OCI-LY7 (cell line): ENCODE results near the gene ITGA3. TPM values are rescaled to one million over a fixed set of nuclear protein-coding genes. Genes with fewer than 3 reads are reported as not detected.
"Not testable (repeated sequence)": the region's sequence is repeated elsewhere in the genome, so short reads cannot be mapped to it uniquely, and the experiment has no call there.

ENCODE experiments used
- BruUV-seq: library from RNA; stranded (reverse); fragments of 400-500 nt; replicated peaks from 2 replicates; lab custom pipeline; 2021; lab: Mats Ljungman, UMichigan
- CTCF ChIA-PET: fragments of 300-600 bp; sonication (Branson Sonifier 250); formaldehyde crosslinking; loops from one replicate; lab custom pipeline; 2022; ENCODE audit warnings: antibody characterized with exemption; ENCODE audit not compliant: unreplicated experiment; lab: Charles Lee
- POLR2A ChIA-PET: fragments of 300-600 bp; sonication (Branson Sonifier 250); formaldehyde crosslinking; loops from one replicate; lab custom pipeline; 2022; ENCODE audit warnings: antibody characterized with exemption; lab: Charles Lee
- DNase-seq: peaks from one replicate; pipeline ENCODE4 v3.0.0-alpha.2; 2015; ENCODE audit warnings: low spot score
- H2AFZ ChIP-seq: fragments of 200-600 bp; sonication (generic), shearing (Covaris generic); 2 replicates; pipeline ENCODE4 v1.6.1; 2014; ENCODE audit warnings: mild to moderate bottlenecking, antibody characterized with exemption, low read length, moderate library complexity
- H3K27ac ChIP-seq: fragments of 200-600 bp; sonication (generic); 2 replicates; pipeline ENCODE4 v1.5.1; 2014; ENCODE audit warnings: mixed run types, low read depth, mild to moderate bottlenecking, moderate library complexity, low read length, inconsistent platforms; ENCODE audit not compliant: poor library complexity, severe bottlenecking
- H3K36me3 ChIP-seq: fragments of 200-600 bp; sonication (generic); 2 replicates; pipeline ENCODE4 v1.6.1; 2014; ENCODE audit warnings: mild to moderate bottlenecking, antibody characterized with exemption, low read length, moderate library complexity, mixed read lengths; ENCODE audit not compliant: insufficient read depth
- H3K4me1 ChIP-seq: fragments of 200-600 bp; sonication (generic); 2 replicates; pipeline ENCODE4 v1.5.1; 2014; ENCODE audit warnings: mild to moderate bottlenecking, low read length; ENCODE audit not compliant: insufficient read depth, poor library complexity, severe bottlenecking
- H3K4me2 ChIP-seq: fragments of 200-600 bp; sonication (generic); 2 replicates; pipeline ENCODE4 v1.6.1; 2014; ENCODE audit warnings: mild to moderate bottlenecking, low read length
- H3K4me3 ChIP-seq: fragments of 200-600 bp; sonication (generic); 2 replicates; pipeline ENCODE4 v1.5.1; 2014; ENCODE audit warnings: mild to moderate bottlenecking, low read depth, low read length; ENCODE audit not compliant: poor library complexity, severe bottlenecking
- H3K79me2 ChIP-seq: fragments of 200-600 bp; sonication (generic); 2 replicates; pipeline ENCODE4 v1.6.1; 2016; ENCODE audit warnings: low read depth, mild to moderate bottlenecking, low read length, moderate library complexity, mixed read lengths; ENCODE audit not compliant: insufficient read depth
- H3K9me2 ChIP-seq: fragments of 200-600 bp; sonication (generic); 2 replicates; pipeline ENCODE4 v1.6.1; 2016; ENCODE audit warnings: mild to moderate bottlenecking, low read length, mixed read lengths; ENCODE audit not compliant: insufficient read depth
- H3K9me3 ChIP-seq: fragments of 200-600 bp; sonication (generic); 2 replicates; pipeline ENCODE4 v1.6.1; 2014; ENCODE audit warnings: mild to moderate bottlenecking, mixed run types, low read length, mixed read lengths
- H4K20me1 ChIP-seq: fragments of 200-600 bp; sonication (generic); 2 replicates; pipeline ENCODE4 v1.6.1; 2014; ENCODE audit warnings: mild to moderate bottlenecking, antibody characterized with exemption, low read length, moderate library complexity, mixed read lengths; ENCODE audit not compliant: insufficient read depth
- CTCF ChIP-seq: fragments of 200-600 bp; sonication (generic); conservative IDR thresholded peaks from 2 replicates; pipeline ENCODE4 v1.5.1; 2014; ENCODE audit warnings: mild to moderate bottlenecking, antibody characterized with exemption, low read length, moderate library complexity, mixed read lengths
- EZH2phosphoT487 ChIP-seq: fragments of 200-600 bp; sonication (generic); IDR thresholded peaks from 2 replicates; pipeline ENCODE4 v1.6.1; 2018; ENCODE audit warnings: low read depth, borderline replicate concordance, mild to moderate bottlenecking, mixed run types, antibody characterized with exemption, low read length, moderate library complexity, mixed read lengths
- intact Hi-C: fragments of 100-400 bp; cut with micrococcal nuclease; formaldehyde crosslinking; loops from one replicate; pipeline ENCODE4 v1.10.0; 2022; ENCODE audit not compliant: unreplicated experiment
- total RNA-seq, 2 experiments: library from RNA; depleted of rRNA in 1 of 2; stranded (reverse); fragments of >200 nt in 1 of 2; shearing (Covaris generic) in 1 of 2; gene quantifications; 2 replicates each; pipeline ENCODE4 v1.2.3, GENCODE V29; 2014 to 2022

Gene ITGA3
- total RNA-seq, 2 experiments from 2014 or later = 15.2 to 30.7 TPM

- BruUV-seq = no TSS peak
- Histone ChIP-seq H4K20me1 (no peaks in the 10 kb centered on the region), H3K9me3 (no peaks in the 10 kb centered on the region), H3K4me2 (no peak overlapping the region), H2AFZ (no peak overlapping the region), H3K36me3 (no peaks in the 10 kb centered on the region), H3K79me2 (no peaks in the 10 kb centered on the region; the same call in 1 of the 2 replicates), H3K4me1 (peaks cover 48% of the 10 kb centered on the region), H3K27ac (no peak overlapping the region), H3K9me2 (no peaks in the 10 kb centered on the region), H3K4me3 (no peak overlapping the region)
- ChIA-PET CTCF (no interaction called here), POLR2A (no interaction called here)
- no peak for DNase-seq
- TF ChIP-seq CTCF (no peak), EZH2phosphoT487 (no peak)
- intact Hi-C loops = no loop called here
Measured at GRCh38 chr17:50059759-50060273, 3.9 kb downstream of the ITGA3 start.

- no peak for TF ChIP-seq EZH2phosphoT487
- no peak for TF ChIP-seq CTCF
- Histone ChIP-seq H4K20me1 (no peaks in the 10 kb centered on the region), H3K9me2 (no peaks in the 10 kb centered on the region), H3K4me1 (peaks cover 42% of the 10 kb centered on the region), H3K4me3 (no peak overlapping the region), H3K36me3 (peaks cover 4% of the 10 kb centered on the region; the same call in 1 of the 2 replicates), H2AFZ (no peak overlapping the region), H3K27ac (no peak overlapping the region), H3K4me2 (peak overlapping the region; percentile 30), H3K79me2 (no peaks in the 10 kb centered on the region; the same call in 1 of the 2 replicates), H3K9me3 (no peaks in the 10 kb centered on the region)
- POLR2A ChIA-PET = no interaction called here
- CTCF ChIA-PET = no interaction called here
- no TSS peak for BruUV-seq
- DNase-seq = no peak
- intact Hi-C loops = no loop called here
Measured at GRCh38 chr17:50060951-50061712, 5.2 kb downstream of the ITGA3 start.

- H3K9me3 ChIP-seq, H3K36me3 ChIP-seq, H3K27ac ChIP-seq, BruUV-seq, CTCF ChIA-PET, H3K79me2 ChIP-seq, H3K4me2 ChIP-seq, POLR2A ChIA-PET, H3K4me3 ChIP-seq, H3K9me2 ChIP-seq, intact Hi-C loops, DNase-seq, H2AFZ ChIP-seq, H4K20me1 ChIP-seq: not testable (repeated sequence)
- peaks cover 42% of the 10 kb centered on the region for H3K4me1 ChIP-seq
Measured at GRCh38 chr17:50061713-50062045, 5.8 kb downstream of the ITGA3 start.
